OCI-LY3 (cell line): ENCODE data around the gene PSMC3.

ENCODE experiments used
- H2AFZ ChIP-seq: fragments of 200-600, 300-600 bp; shearing (Covaris generic); 2 replicates; pipeline ENCODE4 v1.6.0; 2014; ENCODE audit warnings: antibody characterized with exemption, low read depth, low read length
- H3K27ac ChIP-seq: fragments of 200-600, 300-600 bp; sonication (generic); 2 replicates; pipeline ENCODE4 v1.5.1; 2014; ENCODE audit warnings: mild to moderate bottlenecking, low read length, moderate library complexity, mixed read lengths
- H3K27me3 ChIP-seq: fragments of 200-600, 300-600 bp; sonication (generic); 2 replicates; pipeline ENCODE4 v1.6.1; 2014; ENCODE audit warnings: low read depth, low read length, mixed read lengths
- H3K36me3 ChIP-seq: fragments of 200-600, 300-600 bp; sonication (generic); replicated peaks from 2 replicates; pipeline ENCODE3; 2014; ENCODE audit warnings: low read depth, low read length, mixed read lengths
- H3K4me1 ChIP-seq: fragments of 300-600, 200-600 bp; sonication (generic); 2 replicates; pipeline ENCODE4 v1.6.1; 2014; ENCODE audit warnings: low read length, mixed read lengths
- H3K4me2 ChIP-seq: fragments of 200-600, 300-600 bp; sonication (generic); 2 replicates; pipeline ENCODE4 v1.6.1; 2014; ENCODE audit warnings: low read length, mixed read lengths
- H3K4me3 ChIP-seq: fragments of 300-600, 200-600 bp; sonication (generic); 2 replicates; pipeline ENCODE4 v1.5.1; 2014; ENCODE audit warnings: antibody characterized with exemption, mild to moderate bottlenecking, low read length, moderate library complexity
- H3K79me2 ChIP-seq: fragments of 300-600, 200-600 bp; shearing (Covaris generic); 2 replicates; pipeline ENCODE4 v1.6.1; 2014; ENCODE audit warnings: mild to moderate bottlenecking, low read length, mixed read lengths
- H3K9ac ChIP-seq: fragments of 300-600, 200-600 bp; shearing (Covaris generic); 2 replicates; pipeline ENCODE4 v1.6.0; 2014; ENCODE audit warnings: mild to moderate bottlenecking, low read length, moderate library complexity
- H3K9me3 ChIP-seq: fragments of 200-600, 300-600 bp; shearing (Covaris generic); 2 replicates; pipeline ENCODE4 v1.6.1; 2014; ENCODE audit warnings: low read length, mixed read lengths; ENCODE audit not compliant: insufficient read depth
- H4K20me1 ChIP-seq: fragments of 200-600, 300-600 bp; sonication (generic); 2 replicates; pipeline ENCODE4 v1.6.1; 2016; ENCODE audit warnings: low read length, mixed read lengths; ENCODE audit not compliant: insufficient read depth
- EZH2phosphoT487 ChIP-seq: fragments of 200-600 bp; shearing (Covaris generic); IDR thresholded peaks from 2 replicates; pipeline ENCODE4 v1.6.1; 2018; ENCODE audit warnings: antibody characterized with exemption, mixed run types, low read depth
- TF ChIP-seq, protein P1 (sequence below): fragments of 200-600, 300-600 bp; sonication (generic); IDR thresholded peaks from 2 replicates; pipeline ENCODE4 v1.5.1; 2014; ENCODE audit warnings: antibody characterized with exemption, low read length, low read depth

The PSMC3 gene

GRCh38 chr11:47413908-47414684 is 12.1 kb downstream of the PSMC3 start:
- Histone ChIP-seq H3K4me1 (peaks cover 5% of the 10 kb centered on the region), H3K4me3 (no peak overlapping the region), H3K27ac (no peak overlapping the region), H3K4me2 (no peak overlapping the region), H3K36me3 (peaks cover 22% of the 10 kb centered on the region), H3K9me3 (no peaks in the 10 kb centered on the region), H3K79me2 (no peaks in the 10 kb centered on the region), H2AFZ (no peak overlapping the region), H4K20me1 (no peaks in the 10 kb centered on the region), H3K27me3 (no peaks in the 10 kb centered on the region), H3K9ac (no peak overlapping the region)
- no peak for TF ChIP-seq EZH2phosphoT487
- TF ChIP-seq, protein P1, sequence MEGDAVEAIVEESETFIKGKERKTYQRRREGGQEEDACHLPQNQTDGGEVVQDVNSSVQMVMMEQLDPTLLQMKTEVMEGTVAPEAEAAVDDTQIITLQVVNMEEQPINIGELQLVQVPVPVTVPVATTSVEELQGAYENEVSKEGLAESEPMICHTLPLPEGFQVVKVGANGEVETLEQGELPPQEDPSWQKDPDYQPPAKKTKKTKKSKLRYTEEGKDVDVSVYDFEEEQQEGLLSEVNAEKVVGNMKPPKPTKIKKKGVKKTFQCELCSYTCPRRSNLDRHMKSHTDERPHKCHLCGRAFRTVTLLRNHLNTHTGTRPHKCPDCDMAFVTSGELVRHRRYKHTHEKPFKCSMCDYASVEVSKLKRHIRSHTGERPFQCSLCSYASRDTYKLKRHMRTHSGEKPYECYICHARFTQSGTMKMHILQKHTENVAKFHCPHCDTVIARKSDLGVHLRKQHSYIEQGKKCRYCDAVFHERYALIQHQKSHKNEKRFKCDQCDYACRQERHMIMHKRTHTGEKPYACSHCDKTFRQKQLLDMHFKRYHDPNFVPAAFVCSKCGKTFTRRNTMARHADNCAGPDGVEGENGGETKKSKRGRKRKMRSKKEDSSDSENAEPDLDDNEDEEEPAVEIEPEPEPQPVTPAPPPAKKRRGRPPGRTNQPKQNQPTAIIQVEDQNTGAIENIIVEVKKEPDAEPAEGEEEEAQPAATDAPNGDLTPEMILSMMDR = no peak

- H3K27me3 ChIP-seq = no peaks in the 10 kb centered on the region
- no peak overlapping the region for H3K27ac ChIP-seq
- H3K9me3 ChIP-seq = no peaks in the 10 kb centered on the region
- H3K36me3 ChIP-seq = peaks cover 15% of the 10 kb centered on the region
- no peaks in the 10 kb centered on the region for H4K20me1 ChIP-seq
- no peak overlapping the region for H3K4me3 ChIP-seq
- no peak overlapping the region for H3K9ac ChIP-seq
- TF ChIP-seq, protein P1 = no peak
- TF ChIP-seq EZH2phosphoT487 = no peak
- no peak overlapping the region for H2AFZ ChIP-seq
- no peak overlapping the region for H3K4me2 ChIP-seq
- H3K79me2 ChIP-seq = no peaks in the 10 kb centered on the region
- peaks cover 8% of the 10 kb centered on the region for H3K4me1 ChIP-seq
Measured at GRCh38 chr11:47413351-47413750, 12.9 kb downstream of the PSMC3 start.

DNA sequence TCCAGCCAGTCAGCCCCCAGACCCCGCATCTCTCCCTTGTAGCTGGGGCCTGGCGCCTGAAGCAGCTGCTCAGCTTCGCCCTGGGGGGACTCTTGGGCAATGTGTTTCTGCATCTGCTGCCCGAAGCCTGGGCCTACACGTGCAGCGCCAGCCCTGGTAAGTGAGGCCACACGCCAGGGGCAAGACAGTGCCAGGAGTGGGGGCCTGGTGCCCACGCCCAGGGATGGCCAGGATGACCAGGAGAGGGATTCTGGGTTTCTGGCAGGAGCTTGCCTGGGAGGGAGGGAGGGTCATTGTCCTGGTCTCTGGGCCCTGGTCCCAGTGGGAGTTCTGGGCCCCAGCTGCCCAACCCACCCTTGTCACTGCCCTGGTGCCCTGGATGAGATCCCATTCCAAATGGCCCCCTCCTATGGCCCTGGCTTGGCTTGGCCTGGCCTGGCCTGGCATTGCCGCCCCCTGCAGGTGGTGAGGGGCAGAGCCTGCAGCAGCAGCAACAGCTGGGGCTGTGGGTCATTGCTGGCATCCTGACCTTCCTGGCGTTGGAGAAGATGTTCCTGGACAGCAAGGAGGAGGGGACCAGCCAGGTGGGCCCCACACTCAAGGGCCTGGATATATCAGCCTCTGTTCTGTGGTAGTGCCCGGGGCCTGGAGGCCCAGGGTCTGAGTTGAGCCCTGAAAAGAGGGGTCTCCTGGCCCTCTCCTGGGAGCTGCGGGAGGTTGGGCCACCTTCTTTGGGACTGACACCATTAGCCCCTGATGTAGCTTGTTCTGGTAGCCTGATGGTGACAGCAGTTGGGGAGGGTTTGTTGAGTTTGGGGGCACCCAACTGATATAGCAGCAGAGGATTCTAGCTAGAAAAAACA is 14.1 kb downstream of the PSMC3 start:
- Histone ChIP-seq H3K79me2 (no peaks in the 10 kb centered on the region), H3K4me3 (no peak overlapping the region), H3K4me1 (peaks cover 14% of the 10 kb centered on the region), H2AFZ (no peak overlapping the region), H3K27me3 (no peaks in the 10 kb centered on the region), H3K9ac (no peak overlapping the region), H3K9me3 (no peaks in the 10 kb centered on the region), H4K20me1 (no peaks in the 10 kb centered on the region), H3K36me3 (peaks cover 5% of the 10 kb centered on the region), H3K4me2 (no peak overlapping the region), H3K27ac (no peak overlapping the region)
- no peak for TF ChIP-seq EZH2phosphoT487
- TF ChIP-seq, protein P1 = peak; percentile 82
